HPDE6-E6E7 (cell line): ENCODE measurements around the gene MSMP.

Experiments used
- DNase-seq: peaks from one replicate; pipeline ENCODE4 v3.0.0; 2011; ENCODE audit warnings: missing footprints; ENCODE audit errors: extremely low spot score

The MSMP gene

DNA sequence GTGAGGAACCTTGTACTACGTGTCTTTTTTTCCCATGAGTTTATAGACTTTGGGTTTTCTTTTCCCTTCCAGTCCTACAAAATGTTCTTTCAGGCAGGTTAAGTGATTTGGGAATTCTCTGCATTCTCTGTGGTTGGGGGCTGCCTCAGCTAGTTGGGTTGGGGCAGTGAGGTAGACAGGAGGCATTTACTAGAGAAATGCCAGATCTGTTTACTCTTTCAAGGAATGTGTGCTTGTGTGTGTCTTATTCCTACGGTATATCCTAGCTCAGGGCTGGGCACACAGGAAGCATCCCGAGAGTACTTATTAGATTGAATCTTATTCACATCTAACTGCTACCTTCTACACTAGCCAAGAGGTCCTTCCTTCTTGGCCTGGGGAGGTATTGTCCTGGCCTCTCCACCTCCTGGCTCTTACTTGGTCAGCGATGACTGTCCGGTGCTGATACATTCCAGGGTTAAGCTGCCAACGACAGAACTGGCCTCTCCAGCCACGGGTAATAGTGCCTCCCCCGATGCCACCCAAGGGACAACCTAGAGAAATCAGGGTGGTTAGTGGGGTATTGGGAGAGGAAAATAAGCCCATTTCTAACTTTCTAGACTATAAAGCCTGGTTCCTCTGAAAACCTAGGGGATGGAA is 10.1 kb downstream of the MSMP start:
- DNase-seq, result no peak

- no peak for DNase-seq
Observed at GRCh38 chr9:35743452-35743851, 10.6 kb downstream of the MSMP start.

DNA sequence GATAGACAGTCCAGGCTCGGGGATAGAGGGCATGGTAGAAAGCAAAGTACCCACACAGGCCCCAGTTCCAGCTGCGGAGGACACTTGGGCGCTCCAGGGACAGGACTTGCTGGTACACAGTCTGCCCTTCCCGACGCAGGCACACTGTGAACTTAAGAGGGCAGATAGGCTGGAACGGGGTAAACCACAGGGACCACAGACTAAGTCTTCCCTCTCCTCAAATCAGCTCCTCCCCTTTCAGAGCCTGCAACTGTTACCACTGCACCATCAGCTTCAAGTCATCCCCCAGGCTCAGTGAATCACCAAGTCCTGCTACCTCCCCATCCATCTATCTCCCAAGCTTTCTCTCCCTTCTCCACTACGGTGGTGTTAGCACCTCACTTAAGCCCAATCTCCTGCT is 12.3 kb downstream of the MSMP start:
- DNase-seq, result no peak

- no peak for DNase-seq
Observed at GRCh38 chr9:35740243-35740642, 13.8 kb downstream of the MSMP start.

- DNase-seq, result no peak
Observed at GRCh38 chr9:35738924-35739323, 15.2 kb downstream of the MSMP start.

DNA sequence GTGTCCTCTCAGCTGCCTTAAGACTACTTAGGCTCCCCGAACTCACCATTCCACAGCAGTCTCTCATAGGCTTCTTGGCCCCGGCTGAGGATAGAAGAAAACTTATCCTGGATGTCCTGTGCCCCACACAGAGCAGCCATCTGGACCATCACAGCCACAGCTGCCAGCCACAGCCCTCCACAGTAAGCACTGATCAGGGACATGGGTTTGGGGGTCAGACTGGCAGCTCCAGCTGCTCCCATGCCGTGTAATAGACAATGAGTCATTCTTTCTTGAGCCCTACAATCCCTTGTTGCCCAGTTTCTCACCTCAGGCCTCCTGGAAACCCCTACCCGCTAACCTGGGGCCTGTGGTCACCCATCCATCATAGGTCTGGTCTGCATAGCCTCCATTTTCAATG is 15.9 kb downstream of the MSMP start:
- no peak for DNase-seq

- DNase-seq, result no peak
Observed at GRCh38 chr9:35737143-35737542, 16.9 kb downstream of the MSMP start.

DNA sequence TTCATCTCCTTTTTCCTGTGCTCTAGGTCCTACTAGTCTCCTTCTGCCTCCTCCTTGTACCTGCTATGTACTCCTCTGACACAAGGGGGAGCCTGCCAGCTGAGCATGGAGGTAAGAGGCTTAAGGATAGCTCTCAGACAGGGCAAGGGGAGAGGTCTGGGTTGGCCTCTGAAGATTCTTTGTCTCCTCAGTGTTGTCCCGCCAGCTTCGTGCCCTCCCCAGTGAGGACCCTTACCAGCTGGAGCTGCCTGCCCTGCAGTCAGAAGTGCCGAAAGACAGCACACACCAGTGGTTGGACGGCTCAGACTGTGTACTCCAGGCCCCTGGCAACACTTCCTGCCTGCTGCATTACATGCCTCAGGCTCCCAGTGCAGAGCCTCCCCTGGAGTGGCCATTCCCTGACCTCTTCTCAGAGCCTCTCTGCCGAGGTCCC is 17.9 kb downstream of the MSMP start:
- DNase-seq, result peak; percentile 62

- DNase-seq, result no peak
Observed at GRCh38 chr9:35734096-35734495, 20.0 kb downstream of the MSMP start.

GRCh38 chr9:35732800-35733541 is 21.1 kb downstream of the MSMP start:
- DNase-seq, result peak; percentile 64

- DNase-seq, result peak; percentile 96
Observed at GRCh38 chr9:35732185-35732799, 21.8 kb downstream of the MSMP start, which contains the start of the genes CREB3 and TLN1. CREB3 (plus strand) TSS chr9:35732666; CDS start chr9:35732773, 107 bp downstream. TLN1 (minus strand) TSS chr9:35732195; CDS start chr9:35725694, 6,501 bp downstream.

DNA sequence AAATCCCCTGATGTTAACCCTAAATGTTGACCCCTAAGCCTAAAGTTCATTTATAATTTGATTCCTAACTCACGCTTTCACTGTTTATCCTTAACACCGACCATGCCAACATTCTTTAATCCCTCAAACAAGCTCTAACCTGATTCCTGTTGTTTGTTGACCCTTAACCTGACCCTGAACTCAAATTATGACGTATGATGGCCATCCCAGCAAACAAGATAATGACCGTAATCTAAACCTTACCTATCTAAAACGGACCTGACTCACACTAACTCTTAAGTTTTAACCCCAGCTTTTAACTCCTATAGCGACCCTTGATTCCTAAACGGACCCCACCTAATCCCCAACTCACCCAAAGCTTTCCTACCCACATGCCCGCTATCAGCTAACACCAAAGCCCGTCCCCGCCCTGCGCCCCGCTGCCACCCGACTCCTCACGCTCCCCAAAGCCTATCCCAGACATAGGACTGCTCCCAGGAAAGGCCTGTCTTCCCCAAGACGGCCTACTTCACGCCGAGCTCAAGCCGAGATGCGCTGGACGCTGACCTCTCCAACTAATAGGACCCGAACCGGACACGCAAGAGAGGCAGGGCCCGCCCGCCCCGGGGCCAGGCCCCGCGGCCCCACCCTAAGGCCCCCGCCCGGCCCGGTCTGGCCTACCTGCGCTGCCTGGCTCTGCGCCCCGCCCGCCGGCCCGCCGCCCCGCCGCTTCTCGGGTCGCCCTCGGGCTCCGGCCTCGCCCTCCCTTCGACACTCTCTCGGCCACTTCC is 22.5 kb downstream of the MSMP start:
- DNase-seq, result peak; percentile 36

DNA sequence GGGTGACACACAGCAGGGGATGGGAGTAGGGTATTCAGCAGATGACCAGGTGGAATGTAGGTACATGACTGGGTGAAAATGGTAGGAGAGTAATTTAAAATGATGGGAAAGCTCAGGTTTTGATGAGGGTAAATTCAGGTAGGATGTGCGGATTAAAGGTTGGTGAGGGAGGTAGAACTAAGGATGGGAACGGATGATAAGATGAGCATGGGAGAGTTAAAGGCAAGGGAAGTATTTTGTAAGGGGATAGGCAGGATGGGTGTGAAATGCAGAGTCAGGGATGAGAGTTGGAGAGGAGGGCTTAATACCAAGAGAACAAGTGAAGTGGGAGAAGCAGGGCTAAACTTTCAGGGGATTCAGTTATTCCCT is 23.6 kb downstream of the MSMP start:
- no peak for DNase-seq

DNA sequence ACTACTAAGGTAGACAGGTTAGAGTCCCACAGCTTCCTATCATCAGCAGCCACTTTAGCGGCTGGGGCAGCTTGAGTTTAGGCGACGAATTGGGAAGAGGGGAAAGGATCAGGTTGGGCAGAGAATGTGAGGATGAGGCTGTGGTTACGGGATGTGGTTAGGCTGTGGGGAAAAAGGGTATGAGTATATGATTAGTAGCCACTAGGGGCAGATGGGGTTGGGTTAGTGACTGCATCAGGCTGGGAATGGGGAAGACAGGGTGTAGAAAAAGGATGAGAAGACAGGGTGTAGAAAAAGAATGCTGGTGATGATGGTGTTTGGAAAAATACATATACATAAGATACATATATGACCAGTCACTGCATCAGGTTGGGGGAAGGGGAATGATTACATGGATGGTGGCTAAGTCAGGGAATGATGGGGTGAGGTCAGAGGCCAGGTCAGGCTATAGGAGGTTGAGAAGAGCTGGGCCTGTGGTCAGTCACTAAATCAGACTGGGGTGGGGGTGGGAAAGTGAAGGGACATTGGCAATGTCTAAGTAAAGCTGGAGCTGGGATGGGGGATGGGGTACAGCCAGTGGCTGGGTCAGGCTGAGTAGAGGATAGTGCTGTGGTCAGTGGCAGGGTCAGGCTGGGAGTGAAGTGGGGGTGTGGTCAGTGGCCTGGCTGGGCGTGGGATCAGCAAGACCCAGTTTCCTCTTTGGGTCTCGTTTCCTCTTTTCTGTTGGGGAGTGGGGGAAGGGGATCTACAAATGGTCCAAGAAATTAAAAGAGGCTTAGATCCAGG is 24.2 kb downstream of the MSMP start:
- DNase-seq, result peak; percentile 81

GRCh38 chr9:35729101-35729500 is 25.0 kb downstream of the MSMP start:
- DNase-seq, result no peak

GRCh38 chr9:35728041-35728971 is 25.8 kb downstream of the MSMP start:
- peak; percentile 41 for DNase-seq

- DNase-seq, result no peak
Observed at GRCh38 chr9:35727676-35728040, 26.4 kb downstream of the MSMP start.

- DNase-seq, result no peak
Observed at GRCh38 chr9:35726931-35727330, 27.1 kb downstream of the MSMP start.

- no peak for DNase-seq
Observed at GRCh38 chr9:35725362-35725761, 28.7 kb downstream of the MSMP start.

DNA sequence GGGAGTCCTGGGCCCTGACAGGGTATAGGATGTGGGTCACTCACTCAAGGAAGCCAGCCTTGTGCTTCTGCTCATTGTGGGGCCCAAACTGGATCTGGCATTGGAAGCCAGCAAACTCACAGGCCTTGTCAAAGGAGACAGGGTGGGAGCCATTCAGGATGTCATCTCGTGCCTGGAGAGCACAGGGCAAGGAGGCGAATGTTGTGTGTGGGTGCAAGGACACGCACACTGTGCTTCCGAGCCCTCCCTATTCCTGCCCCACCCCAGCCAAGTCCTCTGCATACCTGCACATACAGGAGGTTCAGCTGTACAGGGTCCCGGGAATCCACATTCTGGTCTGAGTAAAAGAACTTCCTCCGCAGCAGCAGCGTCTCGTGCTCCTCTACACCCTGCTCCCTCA is 30.2 kb downstream of the MSMP start:
- no peak for DNase-seq
